ENCODE results near the gene HS3ST3A1.

Gene HS3ST3A1

GRCh38 chr17:13599864-13600263, 1.9 kb downstream of the HS3ST3A1 start:
- FAIRE-seq (no peak), DNase-seq (ENCODE audit: insufficient read length, low spot score) (no peak)
- TF ChIP-seq TAF1 (IDR thresholded peaks at IDR 0.05; ENCODE audit: low read depth, low read length), result no peak
- no peak for TF ChIP-seq PAX5 (IDR thresholded peaks at IDR 0.05; ENCODE audit: insufficient read depth, low read length, severe bottlenecking)
- TF ChIP-seq POLR2A (IDR thresholded peaks at IDR 0.05; ENCODE audit: low read depth, low read length), result no peak

DNA sequence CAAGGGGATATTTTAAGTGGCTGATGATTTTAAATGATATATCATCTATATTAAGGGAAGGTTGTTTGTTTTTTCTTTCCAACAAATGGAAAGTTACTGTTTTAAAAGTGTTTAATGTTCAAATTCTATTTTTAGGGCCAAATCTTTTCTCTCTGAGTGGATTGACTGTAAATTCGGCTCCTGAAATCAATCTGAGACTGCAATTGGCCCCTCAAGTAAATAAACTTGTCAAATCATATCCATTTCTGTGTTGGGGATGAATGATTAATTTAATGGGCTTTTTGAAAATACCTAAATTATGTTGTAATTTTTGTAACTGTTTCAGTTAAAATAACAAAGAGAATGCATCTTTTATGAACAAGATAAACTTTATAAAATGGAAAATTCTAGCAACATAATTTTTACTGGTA, 2.6 kb downstream of the HS3ST3A1 start:
- TF ChIP-seq TAF1 (IDR thresholded peaks at IDR 0.05; ENCODE audit: low read depth, low read length) (no peak), PAX5 (IDR thresholded peaks at IDR 0.05; ENCODE audit: insufficient read depth, low read length, severe bottlenecking) (no peak), SPI1 (IDR thresholded peaks at IDR 0.05; ENCODE audit: low read depth, low read length) (no peak), POLR2A (IDR thresholded peaks at IDR 0.05; ENCODE audit: low read depth, low read length) (no peak), POU2F2 (IDR thresholded peaks at IDR 0.05; ENCODE audit: low read depth, low read length) (no peak), POLR2AphosphoS5 (IDR thresholded peaks at IDR 0.05; ENCODE audit: low read depth, low read length) (no peak)
- no peak for FAIRE-seq
- DNase-seq (ENCODE audit: insufficient read length, low spot score), result no peak

- no peak for TF ChIP-seq PAX5 (IDR thresholded peaks at IDR 0.05; ENCODE audit: insufficient read depth, low read length, severe bottlenecking)
- TF ChIP-seq POLR2A (IDR thresholded peaks at IDR 0.05; ENCODE audit: low read depth, low read length), result no peak
- TF ChIP-seq TAF1 (IDR thresholded peaks at IDR 0.05; ENCODE audit: low read depth, low read length), result no peak
- no peak for TF ChIP-seq POLR2AphosphoS5 (IDR thresholded peaks at IDR 0.05; ENCODE audit: low read depth, low read length)
- no peak for TF ChIP-seq POU2F2 (IDR thresholded peaks at IDR 0.05; ENCODE audit: low read depth, low read length)
- TF ChIP-seq SPI1 (IDR thresholded peaks at IDR 0.05; ENCODE audit: low read depth, low read length), result no peak
- DNase-seq (ENCODE audit: insufficient read length, low spot score), result no peak
- FAIRE-seq, result no peak
Observed at GRCh38 chr17:13598353-13599167, 3.2 kb downstream of the HS3ST3A1 start.

DNA sequence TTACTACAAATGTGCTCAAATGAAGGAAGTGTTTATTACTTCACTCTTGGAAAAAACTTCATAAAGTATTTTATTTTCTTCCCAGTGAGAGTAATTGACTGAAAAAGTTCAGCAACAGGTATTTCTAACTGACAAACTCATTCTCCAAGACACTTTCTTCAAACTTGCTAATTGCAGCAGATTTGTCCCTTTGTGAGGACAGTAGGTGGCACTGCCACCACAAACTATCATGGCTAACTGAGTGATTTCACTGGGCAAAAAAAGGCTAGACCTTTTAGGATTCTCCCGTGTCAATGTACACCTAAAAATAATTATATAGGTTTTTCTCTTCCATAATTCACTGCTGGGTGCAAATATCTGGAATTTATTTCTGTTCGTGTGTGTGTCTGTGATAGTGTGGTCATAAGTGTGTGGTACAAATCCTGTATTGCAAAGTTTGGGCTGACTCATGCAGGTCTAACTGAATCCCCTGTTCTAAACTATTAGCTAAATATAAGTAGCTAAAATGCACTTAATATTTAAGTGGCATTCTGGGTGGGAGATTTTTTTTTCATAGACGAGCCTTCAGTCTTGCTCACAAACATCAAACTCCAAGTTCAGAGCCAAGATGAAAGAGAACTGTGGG, 3.9 kb downstream of the HS3ST3A1 start:
- TF ChIP-seq SPI1 (IDR thresholded peaks at IDR 0.05; ENCODE audit: low read depth, low read length), result no peak
- no peak for TF ChIP-seq POU2F2 (IDR thresholded peaks at IDR 0.05; ENCODE audit: low read depth, low read length)
- TF ChIP-seq PAX5 (IDR thresholded peaks at IDR 0.05; ENCODE audit: insufficient read depth, low read length, severe bottlenecking), result no peak
- no peak for TF ChIP-seq POLR2A (IDR thresholded peaks at IDR 0.05; ENCODE audit: low read depth, low read length)
- no peak for TF ChIP-seq POLR2AphosphoS5 (IDR thresholded peaks at IDR 0.05; ENCODE audit: low read depth, low read length)
- TF ChIP-seq TAF1 (IDR thresholded peaks at IDR 0.05; ENCODE audit: low read depth, low read length), result no peak
- no peak for FAIRE-seq
- peak; percentile 7 for DNase-seq (ENCODE audit: insufficient read length, low spot score)

DNA sequence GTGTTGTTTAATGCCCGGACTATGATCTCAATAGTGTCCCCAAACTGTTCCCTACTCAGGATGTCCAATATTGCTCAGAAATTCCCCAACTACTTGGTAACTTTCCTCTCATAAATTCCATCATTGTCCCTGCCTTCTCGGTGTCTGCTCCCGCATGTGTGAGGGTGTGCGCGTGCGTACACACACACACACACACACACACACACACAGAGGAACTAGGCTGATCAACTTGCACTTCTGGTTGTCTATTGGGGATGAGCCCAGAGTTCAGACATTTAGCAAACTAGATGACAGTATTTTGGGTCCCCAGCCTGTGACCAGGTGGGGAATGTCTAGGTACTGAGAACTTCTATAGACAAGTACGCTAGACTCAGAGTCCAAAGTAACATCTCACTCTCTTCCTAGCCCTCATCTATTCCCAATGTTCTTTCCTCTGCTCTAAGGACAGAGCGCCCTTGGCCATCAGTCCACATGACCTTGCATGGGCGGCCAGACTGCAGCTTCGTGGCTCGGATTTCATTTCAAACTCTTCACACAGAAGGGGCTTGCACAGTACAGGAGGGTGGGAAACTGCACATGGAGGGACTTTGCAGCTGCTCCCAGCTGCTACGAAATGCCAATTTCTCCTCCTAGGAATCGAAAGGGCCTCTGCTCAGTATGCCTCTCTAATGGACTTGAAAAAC, 5.3 kb downstream of the HS3ST3A1 start:
- no peak for TF ChIP-seq POLR2A (IDR thresholded peaks at IDR 0.05; ENCODE audit: low read depth, low read length)
- no peak for TF ChIP-seq POLR2AphosphoS5 (IDR thresholded peaks at IDR 0.05; ENCODE audit: low read depth, low read length)
- no peak for TF ChIP-seq SPI1 (IDR thresholded peaks at IDR 0.05; ENCODE audit: low read depth, low read length)
- TF ChIP-seq TAF1 (IDR thresholded peaks at IDR 0.05; ENCODE audit: low read depth, low read length), result no peak
- no peak for TF ChIP-seq PAX5 (IDR thresholded peaks at IDR 0.05; ENCODE audit: insufficient read depth, low read length, severe bottlenecking)
- no peak for TF ChIP-seq POU2F2 (IDR thresholded peaks at IDR 0.05; ENCODE audit: low read depth, low read length)
- DNase-seq (ENCODE audit: insufficient read length, low spot score) (no peak), FAIRE-seq (no peak)

DNA sequence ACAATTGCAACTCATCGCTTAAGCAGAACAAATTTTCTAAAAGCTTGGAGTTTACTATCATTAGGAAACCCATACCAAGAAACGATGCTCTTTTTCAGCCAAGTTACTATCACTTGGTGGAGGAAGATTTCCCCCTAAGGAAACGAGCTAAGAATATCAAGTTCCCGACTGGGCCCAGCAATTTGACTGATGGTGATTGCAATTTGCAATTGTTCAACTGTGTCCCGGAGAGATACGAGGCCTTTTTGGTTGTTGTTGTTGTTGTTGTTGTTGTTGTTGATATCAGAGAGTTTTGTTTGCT, 6.2 kb downstream of the HS3ST3A1 start:
- TF ChIP-seq POU2F2 (IDR thresholded peaks at IDR 0.05; ENCODE audit: low read depth, low read length) (no peak), POLR2AphosphoS5 (IDR thresholded peaks at IDR 0.05; ENCODE audit: low read depth, low read length) (no peak), PAX5 (IDR thresholded peaks at IDR 0.05; ENCODE audit: insufficient read depth, low read length, severe bottlenecking) (no peak), SPI1 (IDR thresholded peaks at IDR 0.05; ENCODE audit: low read depth, low read length) (no peak), TAF1 (IDR thresholded peaks at IDR 0.05; ENCODE audit: low read depth, low read length) (no peak)
- no peak for FAIRE-seq
- DNase-seq (ENCODE audit: insufficient read length, low spot score), result no peak

DNA sequence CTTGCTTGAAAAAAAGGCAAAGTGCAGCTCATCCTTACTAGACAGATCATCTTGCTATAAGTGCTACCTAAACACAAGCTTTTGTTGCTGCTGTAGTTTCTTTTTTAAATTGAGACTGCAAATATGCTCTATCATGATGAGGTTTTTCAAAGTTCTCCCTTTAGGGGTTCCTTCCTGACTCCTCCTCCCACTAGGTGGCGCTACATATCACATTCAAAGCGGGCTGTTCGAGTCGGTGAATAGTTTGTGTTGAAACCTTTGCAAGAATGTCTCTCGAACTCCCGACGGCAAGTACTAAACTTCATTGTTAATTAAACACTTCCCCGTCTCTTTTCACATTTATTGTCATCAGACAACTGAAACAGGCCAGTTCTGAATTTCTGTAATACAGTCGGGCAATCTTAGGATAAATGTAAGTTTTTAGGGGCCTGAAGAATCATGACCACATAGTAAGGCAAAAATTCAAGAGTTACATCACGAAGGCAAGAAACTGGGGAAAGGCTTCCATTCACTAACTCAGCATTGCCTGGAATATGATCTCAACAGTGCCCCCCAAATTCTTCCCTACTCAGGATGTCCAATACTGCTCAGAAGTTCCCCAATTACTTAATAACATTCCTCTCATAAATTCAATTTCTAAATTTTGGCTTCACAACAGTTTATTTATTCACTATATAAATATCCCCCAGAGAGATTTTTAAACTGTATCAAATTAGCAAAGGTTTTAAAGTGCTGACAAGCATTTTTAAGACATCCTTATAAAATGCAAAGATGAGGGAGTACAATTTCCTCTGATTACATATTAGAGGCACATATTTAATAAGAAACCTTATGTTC, 6.7 kb downstream of the HS3ST3A1 start:
- TF ChIP-seq SPI1 (IDR thresholded peaks at IDR 0.05; ENCODE audit: low read depth, low read length) (no peak), POLR2A (IDR thresholded peaks at IDR 0.05; ENCODE audit: low read depth, low read length) (no peak), POU2F2 (IDR thresholded peaks at IDR 0.05; ENCODE audit: low read depth, low read length) (no peak), POLR2AphosphoS5 (IDR thresholded peaks at IDR 0.05; ENCODE audit: low read depth, low read length) (no peak), PAX5 (IDR thresholded peaks at IDR 0.05; ENCODE audit: insufficient read depth, low read length, severe bottlenecking) (no peak), TAF1 (IDR thresholded peaks at IDR 0.05; ENCODE audit: low read depth, low read length) (no peak)
- no peak for FAIRE-seq
- peak; percentile 32 for DNase-seq (ENCODE audit: insufficient read length, low spot score)

- TF ChIP-seq POU2F2 (IDR thresholded peaks at IDR 0.05; ENCODE audit: low read depth, low read length) (no peak), SPI1 (IDR thresholded peaks at IDR 0.05; ENCODE audit: low read depth, low read length) (no peak), POLR2A (IDR thresholded peaks at IDR 0.05; ENCODE audit: low read depth, low read length) (no peak), POLR2AphosphoS5 (IDR thresholded peaks at IDR 0.05; ENCODE audit: low read depth, low read length) (no peak), PAX5 (IDR thresholded peaks at IDR 0.05; ENCODE audit: insufficient read depth, low read length, severe bottlenecking) (no peak), TAF1 (IDR thresholded peaks at IDR 0.05; ENCODE audit: low read depth, low read length) (no peak)
- DNase-seq (ENCODE audit: insufficient read length, low spot score) (no peak), FAIRE-seq (no peak)
Observed at GRCh38 chr17:13594310-13594709, 7.4 kb downstream of the HS3ST3A1 start.

- no peak for DNase-seq (ENCODE audit: insufficient read length, low spot score)
Observed at GRCh38 chr17:13593757-13594156, 8.0 kb downstream of the HS3ST3A1 start.

More at GRCh38 chr17:13593757-13594156, 8.0 kb downstream of the HS3ST3A1 start:
- no peak for FAIRE-seq
- TF ChIP-seq TAF1 (IDR thresholded peaks at IDR 0.05; ENCODE audit: low read depth, low read length), result no peak
- no peak for TF ChIP-seq POLR2AphosphoS5 (IDR thresholded peaks at IDR 0.05; ENCODE audit: low read depth, low read length)
- no peak for TF ChIP-seq POLR2A (IDR thresholded peaks at IDR 0.05; ENCODE audit: low read depth, low read length)
- TF ChIP-seq SPI1 (IDR thresholded peaks at IDR 0.05; ENCODE audit: low read depth, low read length), result no peak
- TF ChIP-seq POU2F2 (IDR thresholded peaks at IDR 0.05; ENCODE audit: low read depth, low read length), result no peak
- TF ChIP-seq PAX5 (IDR thresholded peaks at IDR 0.05; ENCODE audit: insufficient read depth, low read length, severe bottlenecking), result no peak

Data from GM12891 (cell line).